Measurements from ENCODE around the gene STAMBP.
A peak's percentile ranks its signal among the peaks of the same experiment; 100 is the strongest.
"Not testable (repeated sequence)": the region's sequence is repeated elsewhere in the genome, so short reads cannot be mapped to it uniquely, and the experiment has no call there.

The STAMBP gene

DNA sequence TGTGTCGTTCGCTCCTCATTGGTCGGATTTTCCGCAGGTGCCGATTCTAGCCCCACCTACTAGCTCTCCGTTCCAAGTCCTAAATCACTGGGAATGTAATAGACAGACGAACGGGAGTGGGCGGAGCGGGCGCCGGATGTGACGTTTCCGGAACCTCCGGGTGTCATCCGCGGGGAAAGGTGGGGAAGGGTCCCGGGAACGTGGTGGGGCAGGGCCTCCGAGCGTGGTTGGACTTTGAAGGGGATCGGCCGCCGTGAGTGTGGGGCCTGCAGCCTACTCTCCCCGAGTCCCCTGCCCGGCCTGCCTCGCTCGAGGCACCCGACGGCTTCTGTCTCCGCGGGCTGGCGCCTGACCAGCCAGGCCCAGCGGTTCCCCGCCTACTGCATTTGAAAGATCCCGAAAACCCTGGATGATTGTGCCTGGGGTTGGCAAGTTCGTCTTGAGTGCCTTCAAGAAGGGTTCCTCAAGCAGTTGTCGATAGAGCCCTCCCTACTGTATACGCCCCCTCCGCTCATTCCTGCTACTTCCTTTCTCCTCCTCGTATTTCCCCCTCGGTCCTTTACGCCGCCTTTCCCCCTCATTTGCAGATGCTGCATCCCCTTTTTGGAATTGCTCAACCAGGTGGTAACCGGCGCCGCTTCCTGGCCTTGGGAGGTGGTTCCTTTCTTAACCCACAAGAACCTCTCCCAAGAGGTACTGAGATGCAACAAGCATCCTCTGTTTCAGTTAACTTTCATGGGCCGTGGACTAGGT, at the start of gene STAMBP:
STAMBP (plus strand) TSS at position 144 of the 753 bp plus-strand sequence. CDS start 1,896 bp downstream, outside the sequence.
- DNase-seq (ENCODE audit: low read depth): peak; percentile 91

- DNase-seq (ENCODE audit: low read depth): peak; percentile 88
Observed at GRCh38 chr2:73779467-73780236, 49.1 kb upstream of the STAMBP start, which contains the start of gene DUSP11. DUSP11 (minus strand) TSS chr2:73780103; CDS start chr2:73779974, 129 bp downstream.

- no peak for DNase-seq (ENCODE audit: low read depth)
Observed at GRCh38 chr2:73780237-73780582, 48.6 kb upstream of the STAMBP start.

GRCh38 chr2:73783402-73783801, 45.4 kb upstream of the STAMBP start:
- DNase-seq (ENCODE audit: low read depth): not testable (repeated sequence)

GRCh38 chr2:73783883-73784282, 44.9 kb upstream of the STAMBP start, which contains the start of gene C2orf78:
C2orf78 (plus strand) TSS chr2:73784183; CDS start chr2:73784310, 127 bp downstream.
- DNase-seq (ENCODE audit: low read depth): not testable (repeated sequence)

GRCh38 chr2:73811878-73812277, 16.9 kb upstream of the STAMBP start:
- DNase-seq (ENCODE audit: low read depth): no peak

DNA sequence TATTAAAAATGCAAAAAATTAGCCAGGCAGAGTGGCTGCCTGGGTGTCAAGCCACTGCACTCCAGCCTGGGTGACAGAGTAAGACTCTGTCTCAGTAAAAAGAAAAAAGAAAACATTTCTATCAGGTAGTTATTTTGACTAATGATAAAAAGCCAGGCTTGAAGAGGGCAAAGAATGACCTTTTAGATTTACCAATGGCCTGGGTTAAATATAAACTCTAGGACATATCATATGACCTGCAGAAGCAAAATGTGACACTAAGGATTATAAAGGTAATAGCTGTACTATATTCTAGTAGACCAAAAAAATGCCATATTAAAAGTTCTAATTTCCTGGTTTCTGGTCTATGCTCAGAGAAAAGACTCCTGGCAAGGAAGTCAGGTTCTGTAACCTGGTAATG, 16.1 kb upstream of the STAMBP start:
- DNase-seq (ENCODE audit: low read depth): no peak

DNA sequence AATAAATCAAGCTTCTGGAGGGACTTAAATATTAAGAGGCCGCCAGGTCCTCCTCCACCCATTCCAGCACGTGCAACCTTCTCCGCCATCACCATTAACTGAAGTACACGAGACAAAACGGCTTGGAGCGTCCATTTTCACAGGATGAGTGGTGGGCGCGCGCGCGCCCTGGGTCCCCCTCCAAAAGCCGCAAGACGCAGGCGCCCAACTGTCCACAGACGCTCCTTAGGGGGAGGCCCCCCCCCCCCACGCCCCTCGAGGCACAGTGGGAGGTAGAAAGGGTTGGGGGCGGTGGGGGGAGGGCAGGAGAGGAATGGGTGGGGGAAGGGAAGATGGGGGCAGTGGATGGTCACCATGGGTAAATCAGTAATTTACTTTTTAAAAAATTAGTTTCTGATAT, 10.5 kb upstream of the STAMBP start:
- DNase-seq (ENCODE audit: low read depth): no peak

- DNase-seq (ENCODE audit: low read depth): no peak
Observed at GRCh38 chr2:73821227-73821626, 7.5 kb upstream of the STAMBP start.

GRCh38 chr2:73821669-73822068, 7.1 kb upstream of the STAMBP start:
- no peak for DNase-seq (ENCODE audit: low read depth)

- DNase-seq (ENCODE audit: low read depth): no peak
Observed at GRCh38 chr2:73822276-73822675, 6.5 kb upstream of the STAMBP start.

DNA sequence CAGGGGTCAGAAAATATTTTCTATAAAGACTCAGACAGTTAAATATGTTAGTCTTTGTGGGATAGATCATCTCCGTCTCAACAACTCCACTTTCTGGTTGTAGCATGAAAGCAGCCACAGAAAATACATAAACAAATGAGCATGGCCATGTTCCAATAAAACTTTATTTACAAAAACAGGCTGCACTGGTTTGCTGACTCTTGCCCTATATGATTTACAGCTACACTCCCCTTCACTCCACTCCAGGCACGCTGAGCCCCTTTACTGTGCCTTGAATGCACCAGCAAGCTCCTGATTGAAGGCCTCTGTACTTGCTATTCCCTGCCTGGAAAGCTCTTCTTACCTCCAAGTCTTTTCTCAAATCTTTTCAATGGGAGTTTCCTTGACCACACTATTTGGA, 5.8 kb upstream of the STAMBP start:
- no peak for DNase-seq (ENCODE audit: low read depth)

GRCh38 chr2:73823416-73823815, 5.3 kb upstream of the STAMBP start:
- DNase-seq (ENCODE audit: low read depth): no peak

DNA sequence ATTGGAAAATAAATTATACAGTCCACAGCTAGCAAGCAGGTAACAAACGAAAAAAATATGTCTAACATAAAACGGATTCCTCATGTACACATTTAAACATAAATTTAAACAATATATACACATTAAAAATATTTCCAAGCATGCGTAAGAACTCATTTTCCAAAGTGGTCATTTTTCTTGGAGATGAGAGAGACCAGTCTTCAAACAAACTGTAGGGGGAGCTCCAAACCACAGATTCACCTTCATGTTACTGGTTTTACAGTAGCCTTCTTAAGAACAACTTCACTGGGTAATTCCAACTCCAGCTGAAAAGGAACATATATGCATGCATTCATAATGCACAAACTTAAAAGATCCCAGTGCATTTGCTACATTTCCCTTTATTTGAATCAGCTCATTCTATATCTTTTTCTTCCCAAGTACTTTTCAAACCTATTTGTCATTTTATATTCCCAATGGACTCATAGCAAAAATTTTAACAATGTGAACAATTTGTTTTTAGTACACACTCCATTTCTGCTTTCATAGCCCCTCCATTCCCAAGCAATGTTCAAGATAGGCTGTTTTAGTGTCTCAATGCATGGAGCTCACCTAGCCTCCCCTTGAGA, 4.7 kb upstream of the STAMBP start:
- peak; percentile 78 for DNase-seq (ENCODE audit: low read depth)

GRCh38 chr2:73825408-73825807, 3.4 kb upstream of the STAMBP start:
- no peak for DNase-seq (ENCODE audit: low read depth)

- DNase-seq (ENCODE audit: low read depth): peak; percentile 24
Observed at GRCh38 chr2:73827018-73827417, 1.7 kb upstream of the STAMBP start.

GRCh38 chr2:73827660-73828388, 937 bp upstream of the STAMBP start:
- DNase-seq (ENCODE audit: low read depth): no peak

GRCh38 chr2:73828389-73828817, 358 bp upstream of the STAMBP start:
- no peak for DNase-seq (ENCODE audit: low read depth)

- peak; percentile 69 for DNase-seq (ENCODE audit: low read depth)
Observed at GRCh38 chr2:73830871-73831401, 2.2 kb downstream of the STAMBP start.

DNA sequence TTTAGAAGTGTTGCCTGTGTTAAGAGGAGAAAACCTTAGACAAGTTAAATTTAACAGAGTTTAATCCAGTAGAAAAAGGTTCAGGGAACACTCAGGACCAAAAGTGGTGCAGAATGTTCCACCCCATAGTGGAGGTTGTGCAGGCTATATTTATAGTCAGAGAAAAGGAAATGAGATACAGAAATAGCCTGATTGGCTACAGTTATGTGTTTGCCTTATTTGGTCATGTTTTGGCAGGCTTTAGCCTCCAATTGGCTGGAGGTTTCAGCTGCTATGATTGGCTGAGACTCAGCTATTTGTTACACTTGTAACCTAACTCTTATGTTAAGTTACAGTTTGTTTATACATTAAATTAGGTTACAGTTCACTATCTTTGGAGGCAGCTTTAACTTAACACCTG, 4.2 kb downstream of the STAMBP start:
- DNase-seq (ENCODE audit: low read depth): peak; percentile 69

DNA sequence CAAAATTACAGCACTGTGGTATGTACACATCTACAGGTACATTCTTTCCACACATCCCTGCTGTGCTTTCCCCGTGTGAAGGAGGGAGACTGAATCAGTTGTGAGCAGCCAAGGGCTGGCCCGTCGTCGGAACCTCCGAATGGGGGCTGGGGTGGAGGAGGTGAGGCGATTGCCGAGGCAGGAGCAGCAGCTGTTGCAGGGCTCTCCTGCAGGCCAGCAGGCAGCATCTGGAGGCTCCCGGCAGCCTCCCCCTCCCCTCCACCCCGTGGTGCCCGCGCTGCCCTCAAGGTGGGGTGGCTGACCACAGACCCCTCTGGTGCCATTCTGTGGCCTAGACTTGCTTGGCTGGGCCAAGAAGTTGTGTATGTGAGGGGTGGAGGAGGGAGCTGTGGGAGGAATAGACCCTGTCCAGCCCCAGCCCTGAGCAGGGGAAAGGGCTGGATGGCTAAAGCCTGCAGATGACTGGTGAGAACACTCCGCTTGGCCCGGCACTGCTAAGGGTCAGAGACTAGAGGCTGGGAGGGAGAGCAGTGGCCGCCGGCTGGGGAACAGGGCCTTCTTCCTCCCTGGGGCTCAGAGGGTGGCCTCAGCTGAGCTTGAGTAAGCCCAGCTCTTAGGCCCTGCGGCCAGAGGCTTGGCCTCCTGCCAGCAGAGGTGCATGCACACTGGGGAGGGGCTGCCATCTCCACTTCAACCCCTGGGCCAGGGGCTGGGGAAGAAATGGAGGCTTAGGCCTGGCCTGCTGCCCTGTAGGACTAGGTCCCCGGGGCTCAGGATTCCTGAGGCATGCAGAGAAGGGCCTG, 7.6 kb downstream of the STAMBP start:
- DNase-seq (ENCODE audit: low read depth): no peak
